ENCODE measurements around the gene CD101.

GRCh38 chr1:116981521-116982037 lies 20.0 kb upstream of the CD101 start:
- TF ChIP-seq POLR2A (IDR thresholded peaks at IDR 0.05) (no peak), POLR2AphosphoS5 (IDR thresholded peaks at IDR 0.05) (no peak)
- TF ChIP-seq, protein P1, sequence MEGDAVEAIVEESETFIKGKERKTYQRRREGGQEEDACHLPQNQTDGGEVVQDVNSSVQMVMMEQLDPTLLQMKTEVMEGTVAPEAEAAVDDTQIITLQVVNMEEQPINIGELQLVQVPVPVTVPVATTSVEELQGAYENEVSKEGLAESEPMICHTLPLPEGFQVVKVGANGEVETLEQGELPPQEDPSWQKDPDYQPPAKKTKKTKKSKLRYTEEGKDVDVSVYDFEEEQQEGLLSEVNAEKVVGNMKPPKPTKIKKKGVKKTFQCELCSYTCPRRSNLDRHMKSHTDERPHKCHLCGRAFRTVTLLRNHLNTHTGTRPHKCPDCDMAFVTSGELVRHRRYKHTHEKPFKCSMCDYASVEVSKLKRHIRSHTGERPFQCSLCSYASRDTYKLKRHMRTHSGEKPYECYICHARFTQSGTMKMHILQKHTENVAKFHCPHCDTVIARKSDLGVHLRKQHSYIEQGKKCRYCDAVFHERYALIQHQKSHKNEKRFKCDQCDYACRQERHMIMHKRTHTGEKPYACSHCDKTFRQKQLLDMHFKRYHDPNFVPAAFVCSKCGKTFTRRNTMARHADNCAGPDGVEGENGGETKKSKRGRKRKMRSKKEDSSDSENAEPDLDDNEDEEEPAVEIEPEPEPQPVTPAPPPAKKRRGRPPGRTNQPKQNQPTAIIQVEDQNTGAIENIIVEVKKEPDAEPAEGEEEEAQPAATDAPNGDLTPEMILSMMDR (IDR thresholded peaks at IDR 0.05 in 8 of 11, conservative IDR thresholded peaks at IDR 0.05 in 3 of 11), result no peak

Measured in spleen (tissue), 7 donors.